GM12878 (cell line): ENCODE results near the gene ENDOU.

Source experiments
- CBFB ChIP-seq: IDR thresholded peaks from 2 replicates; pipeline ENCODE4 v1.6.1; 2016; ENCODE audit warnings: antibody characterized with exemption, low read depth
- EGR1 ChIP-seq, 2 experiments: IDR thresholded peaks; 1 replicate in 1 of 2; 2 replicates in 1 of 2; pipeline ENCODE4 v1.6.1; 2011 to 2012; ENCODE audit warnings: low read depth in 2 of 2, low read length in 2 of 2, borderline replicate concordance in 1 of 2, mild to moderate bottlenecking in 1 of 2, moderate library complexity in 1 of 2
- NR2C1 ChIP-seq: fragments of 450-650 bp; IDR thresholded peaks from 2 replicates; pipeline ENCODE4 v1.6.1; 2017; ENCODE audit warnings: antibody characterized with exemption, mild to moderate bottlenecking, moderate library complexity
- SRF ChIP-seq, 2 experiments: IDR thresholded peaks; 2 replicates each; pipeline ENCODE4 v1.6.1; 2011; ENCODE audit warnings: low read depth in 2 of 2, low read length in 2 of 2, mild to moderate bottlenecking in 1 of 2, moderate library complexity in 1 of 2
- TF ChIP-seq, protein P1 (sequence below), 3 experiments: IDR thresholded peaks in 2 of 3; conservative IDR thresholded peaks in 1 of 3; 2 replicates each; pipeline ENCODE4 v1.5.1; 2011; ENCODE audit warnings: low read depth in 3 of 3, low read length in 3 of 3, mild to moderate bottlenecking in 3 of 3, control low read depth in 2 of 3, moderate library complexity in 2 of 3, inconsistent platforms in 1 of 3, mixed read lengths in 1 of 3; ENCODE audit not compliant: control insufficient read depth in 2 of 3, insufficient read depth in 1 of 3; ENCODE audit errors: extremely low read depth in 1 of 3

DNA sequence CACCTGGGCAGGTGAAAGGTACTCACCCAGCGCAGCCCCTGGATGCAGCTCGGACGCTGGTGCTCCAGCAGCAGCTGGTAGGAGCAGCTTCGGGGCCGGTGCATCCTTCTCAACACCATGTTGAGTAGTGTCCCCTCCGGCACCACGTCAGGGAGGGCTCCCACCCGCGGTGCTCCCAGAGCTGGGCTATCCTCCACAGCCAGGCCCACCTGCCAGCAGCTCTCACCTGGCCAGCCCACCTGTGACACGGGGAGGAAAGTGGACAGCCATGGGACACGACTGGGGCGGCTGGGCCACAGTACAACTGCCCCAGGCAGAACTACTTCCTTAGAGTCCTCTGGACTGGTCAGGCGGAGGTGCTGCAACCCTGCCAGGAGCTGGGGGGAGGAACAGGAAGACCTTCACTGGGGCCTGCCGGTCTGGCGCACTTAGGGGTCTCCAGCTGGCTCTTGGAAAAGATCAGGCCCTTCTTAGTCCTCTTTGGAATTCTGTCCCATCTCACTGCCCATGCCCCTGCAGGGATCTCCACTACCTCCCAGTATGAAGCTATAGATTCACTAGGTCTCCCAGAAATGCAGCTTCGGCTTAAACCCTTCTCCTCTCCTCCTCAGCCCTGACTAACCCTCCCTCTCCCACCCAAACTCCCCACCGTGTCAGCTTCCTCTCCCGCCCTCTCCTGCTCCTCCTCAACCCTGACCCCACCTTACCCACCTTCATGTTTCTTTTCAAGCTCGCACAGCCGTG is 32.7 kb upstream of the ENDOU start:
- TF ChIP-seq NR2C1: no peak
- no peak for TF ChIP-seq SRF (IDR thresholded peaks at IDR 0.05; ENCODE audit: low read depth in 2 of 2, low read length in 2 of 2)
- TF ChIP-seq, protein P1, sequence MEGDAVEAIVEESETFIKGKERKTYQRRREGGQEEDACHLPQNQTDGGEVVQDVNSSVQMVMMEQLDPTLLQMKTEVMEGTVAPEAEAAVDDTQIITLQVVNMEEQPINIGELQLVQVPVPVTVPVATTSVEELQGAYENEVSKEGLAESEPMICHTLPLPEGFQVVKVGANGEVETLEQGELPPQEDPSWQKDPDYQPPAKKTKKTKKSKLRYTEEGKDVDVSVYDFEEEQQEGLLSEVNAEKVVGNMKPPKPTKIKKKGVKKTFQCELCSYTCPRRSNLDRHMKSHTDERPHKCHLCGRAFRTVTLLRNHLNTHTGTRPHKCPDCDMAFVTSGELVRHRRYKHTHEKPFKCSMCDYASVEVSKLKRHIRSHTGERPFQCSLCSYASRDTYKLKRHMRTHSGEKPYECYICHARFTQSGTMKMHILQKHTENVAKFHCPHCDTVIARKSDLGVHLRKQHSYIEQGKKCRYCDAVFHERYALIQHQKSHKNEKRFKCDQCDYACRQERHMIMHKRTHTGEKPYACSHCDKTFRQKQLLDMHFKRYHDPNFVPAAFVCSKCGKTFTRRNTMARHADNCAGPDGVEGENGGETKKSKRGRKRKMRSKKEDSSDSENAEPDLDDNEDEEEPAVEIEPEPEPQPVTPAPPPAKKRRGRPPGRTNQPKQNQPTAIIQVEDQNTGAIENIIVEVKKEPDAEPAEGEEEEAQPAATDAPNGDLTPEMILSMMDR (IDR thresholded peaks at IDR 0.05 in 2 of 3, conservative IDR thresholded peaks at IDR 0.05 in 1 of 3; ENCODE audit: control insufficient read depth in 2 of 3, extremely low read depth in 1 of 3, insufficient read depth in 1 of 3, low read depth in 3 of 3, low read length in 3 of 3): no peak
- no peak for TF ChIP-seq CBFB
- TF ChIP-seq EGR1 (IDR thresholded peaks at IDR 0.05; ENCODE audit: borderline replicate concordance in 1 of 2, low read depth in 2 of 2, low read length in 2 of 2): no peak
